Subcutaneous adipose tissue (tissue), 4 donors: ENCODE results near the gene FUCA1. TPM values are rescaled to one million over a fixed set of nuclear protein-coding genes. Genes with fewer than 3 reads are reported as not detected.

ENCODE experiments used
- total RNA-seq, 4 donors: library from RNA; depleted of rRNA; stranded (reverse); fragments of >200 nt; gene quantifications; one replicate each; pipeline ENCODE4 v1.1.0, GENCODE V29; 2016
- TF ChIP-seq, protein P1 (sequence below): fragments of 450-650 bp; IDR thresholded peaks from one replicate; pipeline ENCODE4 v1.5.1; 2016; ENCODE audit warnings: low read depth, mild to moderate bottlenecking, control low read depth, antibody characterized with exemption, moderate library complexity

The FUCA1 gene
- 100 to 1,000 TPM in 1 of 4 donors, 10 to 100 TPM in 3; 30.0 to 121 (median 38.6) TPM for total RNA-seq

DNA sequence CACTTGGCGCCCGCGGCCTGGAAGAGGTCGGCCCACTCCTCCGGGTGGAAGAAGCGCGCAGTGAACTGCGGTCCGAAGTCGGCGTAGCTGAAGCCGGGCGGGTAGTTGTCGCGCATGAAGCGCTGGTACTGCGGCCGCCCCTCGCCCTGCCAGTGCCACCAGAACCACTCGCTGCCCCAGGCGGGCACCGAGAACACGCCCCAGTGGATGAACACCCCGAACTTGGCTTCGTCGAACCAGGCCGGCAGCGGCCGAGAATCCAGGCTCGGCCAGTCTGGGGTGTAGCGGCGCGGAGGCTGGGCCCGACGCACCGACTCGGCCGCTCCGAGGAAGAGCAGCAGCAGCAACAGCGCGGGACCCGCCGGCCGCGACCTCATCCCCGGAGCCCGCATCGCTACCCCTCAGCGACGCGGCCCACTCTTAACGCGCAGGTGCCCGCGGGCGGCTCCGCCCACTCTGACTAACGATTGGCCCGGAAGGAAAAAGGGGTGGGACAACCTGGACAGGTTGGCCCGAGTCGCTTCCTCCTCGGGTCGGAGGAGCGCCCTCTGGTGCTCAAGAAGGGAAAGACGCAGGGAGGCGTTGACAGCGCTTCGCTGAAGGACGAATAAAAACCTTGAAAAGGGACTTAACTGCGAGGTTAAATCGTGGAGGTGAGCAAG lies at the start of gene FUCA1:
Gene FUCA1 (minus strand): TSS at position 396 of the 662 bp plus-strand sequence. CDS start 4 bp downstream, at position 392.
- TF ChIP-seq, protein P1, sequence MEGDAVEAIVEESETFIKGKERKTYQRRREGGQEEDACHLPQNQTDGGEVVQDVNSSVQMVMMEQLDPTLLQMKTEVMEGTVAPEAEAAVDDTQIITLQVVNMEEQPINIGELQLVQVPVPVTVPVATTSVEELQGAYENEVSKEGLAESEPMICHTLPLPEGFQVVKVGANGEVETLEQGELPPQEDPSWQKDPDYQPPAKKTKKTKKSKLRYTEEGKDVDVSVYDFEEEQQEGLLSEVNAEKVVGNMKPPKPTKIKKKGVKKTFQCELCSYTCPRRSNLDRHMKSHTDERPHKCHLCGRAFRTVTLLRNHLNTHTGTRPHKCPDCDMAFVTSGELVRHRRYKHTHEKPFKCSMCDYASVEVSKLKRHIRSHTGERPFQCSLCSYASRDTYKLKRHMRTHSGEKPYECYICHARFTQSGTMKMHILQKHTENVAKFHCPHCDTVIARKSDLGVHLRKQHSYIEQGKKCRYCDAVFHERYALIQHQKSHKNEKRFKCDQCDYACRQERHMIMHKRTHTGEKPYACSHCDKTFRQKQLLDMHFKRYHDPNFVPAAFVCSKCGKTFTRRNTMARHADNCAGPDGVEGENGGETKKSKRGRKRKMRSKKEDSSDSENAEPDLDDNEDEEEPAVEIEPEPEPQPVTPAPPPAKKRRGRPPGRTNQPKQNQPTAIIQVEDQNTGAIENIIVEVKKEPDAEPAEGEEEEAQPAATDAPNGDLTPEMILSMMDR: no peak

DNA sequence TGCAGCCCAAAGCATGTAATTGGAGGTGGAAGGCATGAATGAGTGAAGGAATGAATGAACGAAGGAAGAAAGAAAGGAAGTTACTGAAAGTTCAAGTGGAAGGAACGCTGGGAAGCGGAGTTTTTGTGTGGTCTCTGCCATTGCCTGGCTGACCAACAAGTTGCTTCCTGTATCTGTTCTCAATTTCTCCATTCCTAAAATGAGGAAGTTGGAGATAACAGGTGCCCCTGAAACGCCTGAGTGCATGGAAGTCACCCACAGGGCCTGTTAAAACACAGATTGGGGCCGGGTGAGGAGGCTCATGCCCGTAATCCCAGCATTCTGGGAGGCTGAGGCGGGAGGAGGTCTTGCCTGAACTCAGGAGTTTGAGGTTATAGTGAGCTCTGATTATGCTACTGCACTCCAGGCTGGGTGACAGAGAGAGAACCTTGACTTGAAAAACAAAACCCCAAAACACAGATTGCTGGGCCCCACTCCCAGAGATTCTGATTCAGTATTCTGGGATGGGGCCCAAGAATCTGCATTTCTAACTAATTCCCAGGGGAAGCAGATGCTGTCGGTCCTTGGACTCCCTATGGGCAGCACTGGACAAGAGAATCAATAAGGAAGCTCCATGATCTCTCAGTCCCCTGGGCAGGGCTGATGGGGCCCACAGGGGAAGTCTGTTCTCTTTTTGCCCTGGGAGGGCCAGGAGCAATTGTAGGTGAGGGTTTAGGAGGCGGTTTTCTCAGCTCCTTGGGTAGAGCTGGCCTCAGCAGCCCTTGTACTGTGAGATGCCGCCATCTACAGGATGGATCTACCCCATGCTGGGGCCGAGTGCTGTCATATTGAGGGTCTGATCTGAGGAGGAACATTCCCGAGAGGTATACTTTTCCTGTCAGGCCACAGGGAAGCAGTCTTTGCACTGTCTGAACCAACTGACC lies 48.4 kb upstream of the FUCA1 start:
- TF ChIP-seq, protein P1: no peak

DNA sequence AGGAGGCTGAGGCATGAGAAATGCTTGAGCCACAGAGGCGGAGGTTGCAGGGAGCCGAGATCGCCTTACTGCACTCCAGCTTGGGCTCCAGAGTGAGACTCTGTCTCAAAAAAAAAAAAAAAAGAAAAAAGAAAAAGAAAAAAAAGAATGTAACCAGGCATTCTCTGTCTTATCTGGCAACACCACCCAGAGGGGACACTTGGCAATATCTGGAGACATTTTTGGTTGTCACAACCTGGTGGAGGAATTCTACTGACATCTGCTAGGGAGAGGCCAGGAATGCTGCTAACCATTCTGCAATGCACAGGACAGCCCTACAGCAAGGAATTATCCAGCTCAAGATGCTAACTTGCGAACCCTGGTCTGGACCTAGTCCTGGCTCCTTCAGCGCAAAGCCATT lies 47.4 kb upstream of the FUCA1 start:
- TF ChIP-seq, protein P1: no peak

DNA sequence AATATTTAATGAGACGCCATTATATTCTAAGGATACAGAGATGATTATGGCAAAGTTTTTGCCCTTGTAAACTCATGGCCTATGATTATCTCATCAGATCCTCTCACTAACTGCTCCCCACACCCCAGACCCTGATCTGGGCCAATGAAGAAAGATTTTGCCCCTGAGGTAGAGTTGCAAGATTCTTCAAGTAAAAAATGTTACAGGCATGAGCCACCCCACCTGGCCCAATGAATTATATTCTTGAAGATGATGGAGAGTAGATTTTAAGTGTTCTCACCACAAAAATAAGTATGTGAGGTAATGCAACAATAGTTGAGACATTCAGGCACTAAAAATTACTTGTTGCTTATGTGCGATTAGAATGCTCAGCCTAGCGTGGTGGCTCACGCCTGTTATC lies 46.8 kb upstream of the FUCA1 start:
- TF ChIP-seq, protein P1: no peak

DNA sequence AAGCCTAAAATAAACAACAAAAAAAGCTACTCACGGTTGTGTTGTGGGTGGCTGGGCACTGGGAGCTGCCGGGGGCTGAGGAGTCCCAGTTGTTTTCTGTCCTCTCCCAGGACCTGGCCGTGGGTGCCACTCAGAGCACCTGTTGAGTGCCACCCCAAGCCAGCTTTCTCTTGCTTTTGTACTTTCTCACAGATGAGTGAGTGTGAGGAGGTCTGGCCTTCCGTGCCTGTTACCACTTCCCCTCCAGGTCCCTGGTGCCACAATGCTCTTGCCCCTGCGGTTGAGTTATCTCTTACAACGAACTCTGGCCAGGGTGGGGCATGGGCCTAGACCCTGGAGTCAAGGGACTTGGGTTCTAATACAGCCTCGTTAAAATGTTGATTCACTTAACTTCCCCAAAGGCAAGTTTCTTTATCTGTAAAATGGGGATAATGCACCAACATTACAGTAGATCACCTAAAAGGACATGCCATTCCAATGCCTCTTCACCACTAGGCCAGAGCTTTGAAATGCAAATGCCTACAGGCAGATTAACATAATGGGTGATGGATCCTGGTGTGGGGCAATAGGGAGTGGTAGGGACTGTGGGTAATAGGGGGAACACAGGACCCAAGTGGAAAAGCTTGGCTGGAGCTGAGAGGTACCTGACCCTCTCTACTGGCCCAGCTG lies 45.3 kb upstream of the FUCA1 start, which contains the start of gene CNR2:
Gene CNR2 (minus strand): TSS at position 151 of the 669 bp plus-strand sequence. CDS start 37,745 bp downstream, outside the sequence.
- TF ChIP-seq, protein P1: no peak

DNA sequence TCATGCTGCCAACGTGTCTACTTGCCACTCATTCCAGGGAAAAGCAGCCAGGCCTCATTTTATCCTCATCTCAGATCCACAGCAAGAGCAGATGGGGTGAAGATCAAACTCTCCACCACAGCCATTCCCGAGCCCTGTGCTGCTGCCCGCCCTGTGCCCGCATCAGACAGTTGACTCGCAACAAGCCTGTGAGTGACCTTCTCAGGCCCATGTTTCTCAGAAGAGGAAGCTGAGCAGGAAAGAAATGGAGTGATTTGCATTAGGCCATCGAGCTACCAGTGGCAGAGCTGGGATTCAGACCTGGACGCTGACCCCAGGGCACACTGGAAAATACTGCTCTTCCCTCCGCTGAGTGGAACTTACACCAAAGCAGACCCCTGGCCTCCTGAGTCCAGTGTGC lies 43.8 kb upstream of the FUCA1 start:
- TF ChIP-seq, protein P1: no peak
